WTC11 (cell line): ENCODE measurements around the gene DTWD2. TPM values are rescaled to one million over a fixed set of nuclear protein-coding genes. Genes with fewer than 3 reads are reported as not detected.

ENCODE experiments used
- ATAC-seq: fragments of 200-7000 bp; cut with Tn5 transposase; 2 replicates; pipeline ENCODE4 v1.10.0; 2021; ENCODE audit warnings: mild to moderate bottlenecking, moderate library complexity
- CTCF ChIA-PET: fragments of 300-600 bp; sonication (Branson Sonifier 250); formaldehyde crosslinking; loops from one replicate; lab custom pipeline; 2021; ENCODE audit warnings: antibody characterized with exemption; lab: Charles Lee
- POLR2A ChIA-PET: fragments of 350-600 bp; sonication (Branson Sonifier 250); formaldehyde crosslinking; loops from one replicate; lab custom pipeline; 2021; ENCODE audit warnings: antibody characterized with exemption; lab: Charles Lee
- DNase-seq: peaks from one replicate; pipeline ENCODE4 v3.0.0; 2021; ENCODE audit warnings: low spot score
- H3K27ac Mint-ChIP-seq: 2 replicates; pipeline ENCODE4 v1.8.0; 2021; ENCODE audit warnings: mixed read lengths
- H3K27me3 Mint-ChIP-seq: 2 replicates; pipeline ENCODE4 v1.8.0; 2021; ENCODE audit warnings: low read depth, mild to moderate bottlenecking, moderate library complexity, mixed read lengths
- H3K36me3 Mint-ChIP-seq: 2 replicates; pipeline ENCODE4 v1.8.0; 2021; ENCODE audit warnings: mixed read lengths
- H3K4me1 Mint-ChIP-seq: 2 replicates; pipeline ENCODE4 v1.8.0; 2022; ENCODE audit warnings: mixed read lengths
- H3K4me3 Mint-ChIP-seq: 2 replicates; pipeline ENCODE4 v1.8.0; 2021; ENCODE audit warnings: mild to moderate bottlenecking, moderate library complexity, mixed read lengths
- H3K9me3 Mint-ChIP-seq: 2 replicates; pipeline ENCODE4 v1.8.0; 2021; ENCODE audit warnings: mixed read lengths
- ATF2 ChIP-seq: sonication (generic); formaldehyde crosslinking; IDR thresholded peaks from 2 replicates; pipeline ENCODE4 v1.8.1; 2022; ENCODE audit warnings: low read depth, missing genetic modification reagents, borderline replicate concordance
- ATF3 ChIP-seq: sonication (generic); formaldehyde crosslinking; conservative IDR thresholded peaks from 2 replicates; pipeline ENCODE4 v1.8.1; 2022; ENCODE audit warnings: mild to moderate bottlenecking, missing genetic modification reagents
- ATF6 ChIP-seq: sonication (generic); formaldehyde crosslinking; IDR thresholded peaks from 2 replicates; pipeline ENCODE4 v1.8.1; 2023; ENCODE audit warnings: mild to moderate bottlenecking, missing genetic modification reagents
- FOXP1 ChIP-seq: sonication (generic); formaldehyde crosslinking; IDR thresholded peaks from 2 replicates; pipeline ENCODE4 v1.8.0; 2022; ENCODE audit warnings: missing genetic modification reagents, mild to moderate bottlenecking, moderate library complexity, borderline replicate concordance
- KAT7 ChIP-seq: sonication (generic); formaldehyde crosslinking; IDR thresholded peaks from 2 replicates; pipeline ENCODE4 v1.8.1; 2023; ENCODE audit warnings: missing genetic modification reagents, mild to moderate bottlenecking, borderline replicate concordance
- MYBL2 ChIP-seq: sonication (generic); formaldehyde crosslinking; IDR thresholded peaks from 2 replicates; pipeline ENCODE4 v1.8.1; 2023; ENCODE audit warnings: mild to moderate bottlenecking, moderate library complexity, missing genetic modification reagents
- SP1 ChIP-seq: sonication (generic); formaldehyde crosslinking; conservative IDR thresholded peaks from 2 replicates; pipeline ENCODE4 v1.8.1; 2022; ENCODE audit warnings: missing genetic modification reagents
- ZNF219 ChIP-seq: sonication (generic); formaldehyde crosslinking; IDR thresholded peaks from 2 replicates; pipeline ENCODE4 v1.8.0; 2023; ENCODE audit warnings: missing genetic modification reagents, mild to moderate bottlenecking, borderline replicate concordance
- ZNF263 ChIP-seq: sonication (generic); formaldehyde crosslinking; IDR thresholded peaks from 2 replicates; pipeline ENCODE4 v1.8.1; 2022; ENCODE audit warnings: low read depth, mild to moderate bottlenecking, moderate library complexity, missing genetic modification reagents
- ZNF281 ChIP-seq: sonication (generic); formaldehyde crosslinking; IDR thresholded peaks from 2 replicates; pipeline ENCODE4 v1.8.0; 2023; ENCODE audit warnings: mild to moderate bottlenecking, missing genetic modification reagents
- ZNF416 ChIP-seq: fragments of 250-450 bp; sonication (Bioruptor Pico); IDR thresholded peaks from 2 replicates; pipeline ENCODE4 v1.9.0; 2021; ENCODE audit warnings: mild to moderate bottlenecking, inconsistent platforms
- ZNF425 ChIP-seq: fragments of 250-450 bp; sonication (Bioruptor Pico); conservative IDR thresholded peaks from 2 replicates; pipeline ENCODE4 v1.9.0; 2021; ENCODE audit warnings: mild to moderate bottlenecking
- total RNA-seq: library from RNA; stranded (reverse); gene quantifications from 3 replicates; pipeline ENCODE4 v1.2.3, GENCODE V29; 2021

Gene DTWD2
- total RNA-seq, 1 experiment from 2014 or later: 13.1 TPM

- TF ChIP-seq ZNF425 (CRISPR knock-in tag) (no peak), ATF6 (CRISPR knock-in tag) (no peak), ZNF416 (0 out of 2 replicates have a peak, but pooled peaks have one; percentile 41), KAT7 (0 out of 2 replicates have a peak, but pooled peaks have one; percentile 36), ZNF263 (0 out of 2 replicates have a peak, but pooled peaks have one; percentile 40), ZNF281 (CRISPR knock-in tag) (peak; percentile 45; the same call in 1 of the 2 replicates), ATF3 (CRISPR knock-in tag) (no peak), ZNF219 (CRISPR knock-in tag) (no peak), SP1 (peak; percentile 88), MYBL2 (CRISPR knock-in tag) (peak; percentile 83), FOXP1 (CRISPR knock-in tag) (peak; percentile 84; the same call in 1 of the 2 replicates)
Observed at GRCh38 chr5:118987988-118988865, at the start of gene DTWD2 (continued).

GRCh38 chr5:119037496-119038215 lies 49.3 kb upstream of the DTWD2 start:
- DNase-seq: no peak
- Mint-ChIP-seq H3K27ac (no peak overlapping the region), H3K27me3 (no peaks in the 10 kb centered on the region), H3K36me3 (no peaks in the 10 kb centered on the region), H3K4me1 (peaks cover 7% of the 10 kb centered on the region), H3K9me3 (no peaks in the 10 kb centered on the region), H3K4me3 (no peak overlapping the region)
- CTCF ChIA-PET: no interaction called here
- POLR2A ChIA-PET: no interaction called here
- TF ChIP-seq ATF2 (CRISPR knock-in tag) (no peak), ZNF281 (CRISPR knock-in tag) (no peak)
- no peak for ATAC-seq
